ENCODE measurements around the gene PCSK2.

The PCSK2 gene

GRCh38 chr20:17452441-17452840, 225.6 kb downstream of the PCSK2 start:
- no peak for FAIRE-seq

- FAIRE-seq, result no peak
Measured at GRCh38 chr20:17453592-17453991, 226.8 kb downstream of the PCSK2 start.

GRCh38 chr20:17456279-17456678, 229.4 kb downstream of the PCSK2 start:
- no peak for FAIRE-seq

- no peak for FAIRE-seq
Measured at GRCh38 chr20:17457079-17457478, 230.2 kb downstream of the PCSK2 start.

- no peak for FAIRE-seq
Measured at GRCh38 chr20:17457588-17458190, 230.8 kb downstream of the PCSK2 start.

- FAIRE-seq, result no peak
Measured at GRCh38 chr20:17460119-17460518, 233.3 kb downstream of the PCSK2 start.

GRCh38 chr20:17461941-17462340, 235.1 kb downstream of the PCSK2 start:
- FAIRE-seq, result no peak

- no peak for FAIRE-seq
Measured at GRCh38 chr20:17463711-17464110, 236.9 kb downstream of the PCSK2 start.

- FAIRE-seq, result no peak
Measured at GRCh38 chr20:17465236-17465635, 238.4 kb downstream of the PCSK2 start.

GRCh38 chr20:17466641-17467040, 239.8 kb downstream of the PCSK2 start:
- FAIRE-seq, result no peak

GRCh38 chr20:17467120-17467655, 240.3 kb downstream of the PCSK2 start:
- no peak for FAIRE-seq

- no peak for FAIRE-seq
Measured at GRCh38 chr20:17468073-17468840, 241.4 kb downstream of the PCSK2 start.

GRCh38 chr20:17469246-17470030, 242.6 kb downstream of the PCSK2 start:
- no peak for FAIRE-seq

GRCh38 chr20:17470521-17470920, 243.7 kb downstream of the PCSK2 start:
- no peak for FAIRE-seq

GRCh38 chr20:17470973-17471372, 244.1 kb downstream of the PCSK2 start:
- FAIRE-seq, result no peak

GRCh38 chr20:17471606-17472187, 244.9 kb downstream of the PCSK2 start:
- FAIRE-seq, result no peak

- no peak for FAIRE-seq
Measured at GRCh38 chr20:17473659-17474058, 246.8 kb downstream of the PCSK2 start.

- FAIRE-seq, result no peak
Measured at GRCh38 chr20:17479063-17479657, 252.3 kb downstream of the PCSK2 start.

- no peak for FAIRE-seq
Measured at GRCh38 chr20:17480696-17481095, 253.9 kb downstream of the PCSK2 start.

- no peak for FAIRE-seq
Measured at GRCh38 chr20:17481661-17482060, 254.8 kb downstream of the PCSK2 start.

GRCh38 chr20:17482536-17482935, 255.7 kb downstream of the PCSK2 start:
- FAIRE-seq, result no peak

GRCh38 chr20:17485017-17485416, 258.2 kb downstream of the PCSK2 start:
- FAIRE-seq, result no peak

Data from TTC549 (cell line).